HepG2 (cell line): Measurements from ENCODE around the gene ZNF277.

Source experiments
- FOXM1 ChIP-seq: sonication (generic); formaldehyde crosslinking; IDR thresholded peaks from 2 replicates; pipeline ENCODE4 v1.5.0; 2020; ENCODE audit warnings: missing genetic modification reagents
- GABPA ChIP-seq, 2 experiments: IDR thresholded peaks; 2 replicates each; pipeline ENCODE4 v1.6.1; 2011 to 2016; ENCODE audit warnings: low read depth in 2 of 2, low read length in 1 of 2, missing biosample characterization in 1 of 2, missing genetic modification characterization in 1 of 2
- JUND ChIP-seq: sonication (generic); formaldehyde crosslinking; IDR thresholded peaks from 2 replicates; pipeline ENCODE4 v1.8.0; 2022; ENCODE audit warnings: mild to moderate bottlenecking, missing genetic modification reagents
- KLF9 ChIP-seq: IDR thresholded peaks from 2 replicates; pipeline ENCODE4 v1.6.1; 2016; ENCODE audit warnings: low read depth
- MYC ChIP-seq: sonication (generic); formaldehyde crosslinking; IDR thresholded peaks from 2 replicates; pipeline ENCODE4 v1.9.0; 2021; ENCODE audit warnings: missing genetic modification reagents, borderline replicate concordance
- NCOA2 ChIP-seq: sonication (generic); formaldehyde crosslinking; IDR thresholded peaks from 2 replicates; pipeline ENCODE4 v1.8.0; 2022; ENCODE audit warnings: inconsistent platforms
- THAP11 ChIP-seq: IDR thresholded peaks from 2 replicates; pipeline ENCODE4 v1.6.1; 2016; ENCODE audit warnings: missing biosample characterization, missing genetic modification reagents
- ZBTB21 ChIP-seq: sonication (generic); formaldehyde crosslinking; IDR thresholded peaks from 2 replicates; pipeline ENCODE4 v1.4.0; 2020; ENCODE audit warnings: missing genetic modification reagents
- ZNF552 ChIP-seq: sonication (generic); formaldehyde crosslinking; IDR thresholded peaks from 2 replicates; pipeline ENCODE4 v1.9.0; 2022; ENCODE audit warnings: missing genetic modification reagents, mild to moderate bottlenecking, borderline replicate concordance
- TF ChIP-seq, protein P1 (sequence below): sonication (generic); formaldehyde crosslinking; IDR thresholded peaks from 2 replicates; pipeline ENCODE4 v1.5.0; 2020; ENCODE audit warnings: mild to moderate bottlenecking, missing genetic modification reagents, moderate library complexity

DNA sequence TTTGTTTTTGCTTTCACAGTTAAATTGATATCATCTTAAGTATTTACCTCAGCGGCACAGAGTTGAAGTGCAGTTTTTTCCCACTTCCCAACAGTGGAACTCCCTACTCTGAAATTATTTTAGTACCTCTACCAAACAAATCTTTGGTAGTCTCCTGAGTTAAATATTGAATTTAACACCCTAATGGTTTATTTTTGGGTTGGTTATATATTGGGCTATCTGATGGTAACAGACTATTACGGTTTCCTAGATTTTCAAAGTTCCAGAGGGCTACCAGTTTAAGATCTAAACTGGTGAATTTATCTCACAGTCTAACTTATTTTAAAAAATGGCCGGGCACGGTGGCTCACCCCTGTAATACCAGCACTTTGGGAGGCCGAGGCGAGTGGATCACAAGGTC is 1.3 kb downstream of the ZNF277 start:
- TF ChIP-seq, protein P1, sequence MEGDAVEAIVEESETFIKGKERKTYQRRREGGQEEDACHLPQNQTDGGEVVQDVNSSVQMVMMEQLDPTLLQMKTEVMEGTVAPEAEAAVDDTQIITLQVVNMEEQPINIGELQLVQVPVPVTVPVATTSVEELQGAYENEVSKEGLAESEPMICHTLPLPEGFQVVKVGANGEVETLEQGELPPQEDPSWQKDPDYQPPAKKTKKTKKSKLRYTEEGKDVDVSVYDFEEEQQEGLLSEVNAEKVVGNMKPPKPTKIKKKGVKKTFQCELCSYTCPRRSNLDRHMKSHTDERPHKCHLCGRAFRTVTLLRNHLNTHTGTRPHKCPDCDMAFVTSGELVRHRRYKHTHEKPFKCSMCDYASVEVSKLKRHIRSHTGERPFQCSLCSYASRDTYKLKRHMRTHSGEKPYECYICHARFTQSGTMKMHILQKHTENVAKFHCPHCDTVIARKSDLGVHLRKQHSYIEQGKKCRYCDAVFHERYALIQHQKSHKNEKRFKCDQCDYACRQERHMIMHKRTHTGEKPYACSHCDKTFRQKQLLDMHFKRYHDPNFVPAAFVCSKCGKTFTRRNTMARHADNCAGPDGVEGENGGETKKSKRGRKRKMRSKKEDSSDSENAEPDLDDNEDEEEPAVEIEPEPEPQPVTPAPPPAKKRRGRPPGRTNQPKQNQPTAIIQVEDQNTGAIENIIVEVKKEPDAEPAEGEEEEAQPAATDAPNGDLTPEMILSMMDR (CRISPR knock-in tag), result no peak
- TF ChIP-seq GABPA (IDR thresholded peaks at IDR 0.05; ENCODE audit: low read depth, low read length), result no peak
- no peak for TF ChIP-seq GABPA (CRISPR knock-in tag; IDR thresholded peaks at IDR 0.05; ENCODE audit: low read depth)
- no peak for TF ChIP-seq ZBTB21 (CRISPR knock-in tag)
- TF ChIP-seq ZNF552 (CRISPR knock-in tag), result no peak
- no peak for TF ChIP-seq MYC (CRISPR knock-in tag)
- TF ChIP-seq THAP11, result no peak
- no peak for TF ChIP-seq NCOA2 (CRISPR knock-in tag)
- TF ChIP-seq JUND, result no peak
- TF ChIP-seq FOXM1 (CRISPR knock-in tag), result no peak
- no peak for TF ChIP-seq KLF9 (CRISPR knock-in tag)
